ENCODE data around the gene GLUD1.
"Not testable (repeated sequence)": the region's sequence is repeated elsewhere in the genome, so short reads cannot be mapped to it uniquely, and the experiment has no call there.

Gene GLUD1

DNA sequence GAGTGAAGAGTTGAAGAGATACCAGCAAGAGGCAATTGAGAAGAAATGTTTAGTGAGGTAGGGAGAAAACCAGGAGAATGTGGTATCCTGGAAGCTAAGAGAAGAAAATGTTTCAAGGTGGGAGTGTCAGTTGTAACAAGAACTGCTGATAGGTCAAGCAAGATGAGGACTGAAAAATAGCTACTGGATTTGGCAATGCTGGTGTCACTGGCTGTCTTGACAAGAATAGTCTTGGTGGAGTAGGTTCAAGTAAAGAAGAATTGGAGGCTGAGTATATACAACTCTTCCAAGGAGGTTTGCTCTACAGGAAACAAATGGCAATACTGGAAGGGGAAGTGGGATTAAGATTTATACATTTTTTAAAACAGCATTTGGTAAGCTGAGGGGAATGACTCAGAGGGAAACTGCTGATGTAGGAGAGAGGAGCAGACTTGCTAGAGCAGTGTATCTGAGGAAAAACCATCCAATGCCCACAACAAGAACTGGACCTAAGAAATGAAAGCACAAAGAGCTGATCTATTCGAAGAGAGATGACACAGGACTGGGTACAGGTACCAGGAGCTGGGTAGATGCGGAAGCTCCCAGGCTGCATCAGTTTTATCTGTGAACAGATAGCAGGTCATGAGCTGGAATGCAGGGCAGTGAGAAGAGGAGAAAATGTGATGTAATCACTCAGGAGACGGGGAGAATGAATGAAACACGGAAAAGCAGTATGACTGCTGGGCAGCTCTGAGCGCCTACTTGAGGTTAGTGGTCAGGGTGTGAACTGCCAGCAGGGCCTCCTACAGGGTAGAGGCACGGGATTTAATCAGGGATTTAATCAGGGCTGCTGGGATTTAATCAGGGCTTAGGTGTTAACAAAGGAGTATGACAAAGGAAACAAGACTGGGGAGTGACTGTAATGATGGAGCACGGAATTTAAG lies 40.0 kb downstream of the GLUD1 start:
- peak; percentile 7 for DNase-seq (ENCODE audit: extremely low read depth, low read depth)
- TF ChIP-seq, protein P1, sequence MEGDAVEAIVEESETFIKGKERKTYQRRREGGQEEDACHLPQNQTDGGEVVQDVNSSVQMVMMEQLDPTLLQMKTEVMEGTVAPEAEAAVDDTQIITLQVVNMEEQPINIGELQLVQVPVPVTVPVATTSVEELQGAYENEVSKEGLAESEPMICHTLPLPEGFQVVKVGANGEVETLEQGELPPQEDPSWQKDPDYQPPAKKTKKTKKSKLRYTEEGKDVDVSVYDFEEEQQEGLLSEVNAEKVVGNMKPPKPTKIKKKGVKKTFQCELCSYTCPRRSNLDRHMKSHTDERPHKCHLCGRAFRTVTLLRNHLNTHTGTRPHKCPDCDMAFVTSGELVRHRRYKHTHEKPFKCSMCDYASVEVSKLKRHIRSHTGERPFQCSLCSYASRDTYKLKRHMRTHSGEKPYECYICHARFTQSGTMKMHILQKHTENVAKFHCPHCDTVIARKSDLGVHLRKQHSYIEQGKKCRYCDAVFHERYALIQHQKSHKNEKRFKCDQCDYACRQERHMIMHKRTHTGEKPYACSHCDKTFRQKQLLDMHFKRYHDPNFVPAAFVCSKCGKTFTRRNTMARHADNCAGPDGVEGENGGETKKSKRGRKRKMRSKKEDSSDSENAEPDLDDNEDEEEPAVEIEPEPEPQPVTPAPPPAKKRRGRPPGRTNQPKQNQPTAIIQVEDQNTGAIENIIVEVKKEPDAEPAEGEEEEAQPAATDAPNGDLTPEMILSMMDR (IDR thresholded peaks at IDR 0.05; ENCODE audit: low read depth, low read length), result peak; percentile 27

GRCh38 chr10:87053577-87054181 lies 41.0 kb downstream of the GLUD1 start:
- no peak for DNase-seq (ENCODE audit: extremely low read depth, low read depth)
- TF ChIP-seq, protein P1 (IDR thresholded peaks at IDR 0.05; ENCODE audit: low read depth, low read length), result no peak

DNA sequence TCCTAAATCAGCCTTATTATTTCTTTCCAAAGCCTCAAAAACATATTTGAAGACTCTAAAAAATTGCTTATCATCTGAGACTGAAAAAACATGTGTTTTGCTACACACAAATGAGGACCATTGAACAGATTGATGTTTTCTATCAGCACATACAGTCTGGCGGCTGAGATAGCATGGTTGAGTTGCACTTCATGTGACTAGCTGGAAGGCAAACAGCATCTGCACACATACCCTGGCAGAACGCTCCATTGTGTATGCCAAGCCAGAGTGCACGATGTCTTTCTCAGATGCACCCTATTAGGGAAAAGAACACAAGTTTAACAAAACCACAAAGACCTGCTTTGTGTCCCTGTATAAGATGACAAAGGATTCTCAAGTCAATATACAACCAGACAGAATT lies 41.5 kb downstream of the GLUD1 start:
- TF ChIP-seq, protein P1 (IDR thresholded peaks at IDR 0.05; ENCODE audit: low read depth, low read length), result no peak

GRCh38 chr10:87045434-87045938 lies 49.2 kb downstream of the GLUD1 start:
- TF ChIP-seq, protein P1 (IDR thresholded peaks at IDR 0.05; ENCODE audit: low read depth, low read length), result no peak

More for the DNA sequence above, 41.5 kb downstream of the GLUD1 start:
- no peak for DNase-seq (ENCODE audit: extremely low read depth, low read depth)

DNA sequence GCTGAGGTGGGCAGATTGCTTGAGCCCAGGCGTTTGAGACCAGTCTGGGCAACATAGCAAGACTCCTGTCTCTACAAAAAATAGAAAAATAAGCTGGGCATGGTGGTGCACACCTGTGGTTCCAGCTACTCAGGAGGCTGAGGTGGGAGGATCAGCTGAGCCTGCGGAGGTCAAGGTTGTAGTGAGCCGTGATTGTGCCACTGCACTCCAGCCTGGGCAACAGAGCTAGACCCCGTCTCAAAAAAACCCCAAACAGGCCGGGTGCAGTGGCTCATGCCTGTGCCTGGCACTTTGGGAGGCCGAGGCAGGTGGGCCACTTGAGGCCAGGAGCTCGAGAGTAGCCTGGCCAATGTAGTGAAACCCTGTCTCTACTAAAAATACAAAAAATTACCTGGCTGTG lies 51.1 kb downstream of the GLUD1 start:
- DNase-seq (ENCODE audit: extremely low read depth, low read depth), result not testable (repeated sequence)

More at GRCh38 chr10:87045434-87045938, 49.2 kb downstream of the GLUD1 start:
- no peak for DNase-seq (ENCODE audit: extremely low read depth, low read depth)

GRCh38 chr10:87038786-87039185 lies 55.9 kb downstream of the GLUD1 start:
- TF ChIP-seq, protein P1 (IDR thresholded peaks at IDR 0.05; ENCODE audit: low read depth, low read length), result no peak
- no peak for DNase-seq (ENCODE audit: extremely low read depth, low read depth)

- no peak for DNase-seq (ENCODE audit: extremely low read depth, low read depth)
- TF ChIP-seq, protein P1 (IDR thresholded peaks at IDR 0.05; ENCODE audit: low read depth, low read length), result no peak
These were observed 56.3 kb downstream of the GLUD1 start for GRCh38 chr10:87038286-87038717.

Measured in AG09319 (cell line).